ENCODE results near the gene ZMYM1.
"Not testable (repeated sequence)": the region's sequence is repeated elsewhere in the genome, so short reads cannot be mapped to it uniquely, and the experiment has no call there.

The ZMYM1 gene

GRCh38 chr1:35080171-35080854, 1.1 kb downstream of the ZMYM1 start:
- no peak for DNase-seq

- DNase-seq: no peak
Measured at GRCh38 chr1:35085421-35085820, 6.2 kb downstream of the ZMYM1 start.

GRCh38 chr1:35097224-35097623, 18.0 kb downstream of the ZMYM1 start:
- DNase-seq: no peak

GRCh38 chr1:35111106-35111505, 31.9 kb downstream of the ZMYM1 start:
- DNase-seq: no peak

- no peak for DNase-seq
Measured at GRCh38 chr1:35112668-35113067, 33.5 kb downstream of the ZMYM1 start.

- DNase-seq: no peak
Measured at GRCh38 chr1:35115459-35116383, 36.5 kb downstream of the ZMYM1 start.

GRCh38 chr1:35120458-35121133, 41.4 kb downstream of the ZMYM1 start:
- peak; percentile 28 to 35 for DNase-seq

- no peak for DNase-seq
Measured at GRCh38 chr1:35122311-35122710, 43.1 kb downstream of the ZMYM1 start.

- DNase-seq: no peak
Measured at GRCh38 chr1:35126546-35126945, 47.4 kb downstream of the ZMYM1 start.

GRCh38 chr1:35129080-35129479, 49.9 kb downstream of the ZMYM1 start:
- no peak for DNase-seq

GRCh38 chr1:35136780-35137179, 57.6 kb downstream of the ZMYM1 start:
- DNase-seq: no peak

GRCh38 chr1:35137590-35137989, 58.4 kb downstream of the ZMYM1 start:
- DNase-seq: not testable (repeated sequence)

- DNase-seq: not testable (repeated sequence)
Measured at GRCh38 chr1:35142294-35142693, 63.1 kb downstream of the ZMYM1 start.

- not testable (repeated sequence) for DNase-seq
Measured at GRCh38 chr1:35142728-35143127, 63.5 kb downstream of the ZMYM1 start.

GRCh38 chr1:35143737-35144508, 64.7 kb downstream of the ZMYM1 start:
- no peak for DNase-seq

- DNase-seq: not testable (repeated sequence)
Measured at GRCh38 chr1:35145892-35146549, 66.8 kb downstream of the ZMYM1 start.

- no peak for DNase-seq
Measured at GRCh38 chr1:35151220-35151619, 72.0 kb downstream of the ZMYM1 start.

GRCh38 chr1:35164893-35165292, 85.7 kb downstream of the ZMYM1 start:
- DNase-seq: no peak

Measured in activated T-cell treated with anti-CD3 and anti-CD28 coated beads, Interleukin-2, amount 50 U/mL, for 48 hours (primary cell).